NCI-H2029 (cell line): ENCODE results near the gene SH3PXD2A.
"Not testable (repeated sequence)": the region's sequence is repeated elsewhere in the genome, so short reads cannot be mapped to it uniquely, and the experiment has no call there.

Experiments
- DNase-seq: peaks from one replicate; lab custom pipeline; 2025; lab: John Stamatoyannopoulos, UW

SH3PXD2A gene

DNA sequence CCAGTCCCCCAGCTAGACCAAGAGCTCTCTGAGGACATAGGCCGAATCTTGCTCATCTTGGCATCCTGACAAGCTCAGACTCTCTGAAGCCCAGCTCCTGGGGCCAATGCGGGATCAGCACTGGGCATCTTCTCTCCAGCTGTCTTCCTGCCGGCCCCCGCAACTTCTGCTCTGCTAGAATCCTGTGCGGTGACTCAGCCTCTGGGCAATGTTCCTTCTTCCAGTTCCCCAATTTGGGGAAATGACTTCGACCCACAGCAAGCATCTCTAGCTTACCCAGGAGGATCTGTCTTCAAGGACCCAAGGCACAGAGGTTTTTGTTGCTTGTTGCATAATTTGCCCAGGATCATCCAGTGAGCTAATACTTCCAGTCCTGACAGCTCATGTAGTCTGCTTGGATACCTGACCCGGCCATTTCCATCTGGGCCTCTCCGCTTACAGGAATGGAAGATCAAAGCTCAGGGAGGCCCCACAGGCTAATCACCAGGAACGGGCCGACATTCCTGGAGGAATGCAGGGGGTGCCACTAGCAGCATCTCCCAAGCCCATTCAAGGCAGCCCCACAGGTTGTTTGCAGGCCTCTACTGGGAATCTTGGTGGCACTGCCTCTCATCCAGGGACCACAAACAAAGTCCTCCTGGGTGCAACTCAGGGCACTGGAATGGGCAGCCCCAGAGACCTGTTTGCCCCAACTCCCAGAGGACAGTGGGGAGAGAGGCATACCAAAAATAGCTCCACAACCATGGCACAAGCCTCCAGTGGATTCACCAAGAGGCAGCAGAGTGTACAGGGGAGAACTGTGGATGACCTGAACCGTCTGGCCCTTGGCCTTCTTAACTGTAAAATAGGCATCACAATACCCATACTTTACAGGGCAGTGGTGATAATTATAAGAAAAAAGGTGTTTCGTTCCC lies 210.0 kb downstream of the SH3PXD2A start:
- DNase-seq, result no peak

DNA sequence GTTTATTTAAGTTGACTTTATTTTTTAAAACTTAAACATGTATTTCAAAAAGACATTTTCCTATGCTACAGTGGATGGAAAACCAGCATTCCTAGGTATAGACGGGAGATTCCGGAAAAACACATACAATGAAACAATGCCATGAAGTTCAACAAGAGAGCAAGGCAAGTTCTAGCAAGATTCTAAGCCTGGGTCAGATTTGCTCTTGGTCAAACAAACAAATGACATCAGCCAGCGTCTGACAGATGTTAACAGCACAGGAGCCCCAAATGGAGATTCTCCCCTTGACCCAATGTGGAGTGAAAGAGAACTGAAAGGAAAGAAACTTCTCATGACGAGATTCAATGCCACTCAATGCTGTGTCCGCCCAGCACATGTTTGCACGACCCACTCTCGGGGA lies 212.0 kb downstream of the SH3PXD2A start:
- DNase-seq, result no peak

DNA sequence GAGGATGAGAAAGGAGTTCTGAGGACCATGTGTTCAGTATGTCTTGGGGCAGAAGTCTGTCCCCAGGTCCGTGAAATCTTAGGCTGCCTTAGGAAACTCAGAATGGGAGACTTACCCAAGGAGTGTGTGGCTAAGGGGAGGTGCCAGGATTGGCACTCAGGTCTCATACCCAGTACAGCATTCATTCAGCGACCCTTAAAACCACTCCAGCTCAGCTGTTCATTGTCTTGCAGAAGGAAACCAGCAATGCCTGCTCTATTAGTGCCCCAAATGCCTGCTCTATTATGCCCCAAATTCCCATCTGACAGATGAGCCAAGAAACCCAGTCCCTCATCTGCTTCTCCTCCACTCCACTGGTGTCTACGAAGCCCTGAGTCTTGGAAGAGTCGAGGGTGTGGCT lies 214.1 kb downstream of the SH3PXD2A start:
- no peak for DNase-seq

DNA sequence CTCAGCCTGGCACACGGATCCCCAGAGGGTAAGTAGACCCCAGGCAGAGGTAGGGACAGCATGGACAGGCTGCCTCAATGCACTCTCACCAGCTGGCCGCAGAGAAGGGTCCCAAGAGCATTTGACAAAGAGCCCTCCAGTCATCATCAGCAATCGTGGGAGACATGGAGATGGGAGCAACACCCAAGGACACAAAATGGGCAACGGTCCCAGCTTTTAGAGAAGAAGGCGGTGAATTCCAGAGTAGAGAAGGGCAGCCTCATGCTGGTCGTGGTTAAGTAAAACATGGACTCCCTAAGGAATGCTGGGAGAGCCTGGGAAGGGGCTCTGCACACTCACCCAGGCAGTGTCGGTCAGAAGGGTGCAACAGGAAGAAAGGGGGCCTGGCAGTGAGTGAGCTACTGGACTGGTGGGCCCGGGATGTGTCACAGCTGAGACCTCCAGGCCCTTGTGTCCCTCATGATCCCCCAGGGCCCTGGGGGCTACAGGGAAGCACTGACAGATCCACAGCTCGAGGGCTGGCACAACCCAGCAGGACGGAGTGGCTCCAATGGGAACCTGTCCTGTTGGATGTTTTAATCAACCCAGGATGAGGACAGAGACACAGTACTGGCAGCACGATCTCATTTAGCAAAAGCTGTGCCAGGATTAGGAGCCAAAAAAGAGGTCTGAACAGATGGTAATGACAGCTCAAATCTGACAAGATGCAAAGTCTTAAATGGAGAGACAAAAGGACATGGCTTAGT lies 214.8 kb downstream of the SH3PXD2A start:
- DNase-seq, result no peak

DNA sequence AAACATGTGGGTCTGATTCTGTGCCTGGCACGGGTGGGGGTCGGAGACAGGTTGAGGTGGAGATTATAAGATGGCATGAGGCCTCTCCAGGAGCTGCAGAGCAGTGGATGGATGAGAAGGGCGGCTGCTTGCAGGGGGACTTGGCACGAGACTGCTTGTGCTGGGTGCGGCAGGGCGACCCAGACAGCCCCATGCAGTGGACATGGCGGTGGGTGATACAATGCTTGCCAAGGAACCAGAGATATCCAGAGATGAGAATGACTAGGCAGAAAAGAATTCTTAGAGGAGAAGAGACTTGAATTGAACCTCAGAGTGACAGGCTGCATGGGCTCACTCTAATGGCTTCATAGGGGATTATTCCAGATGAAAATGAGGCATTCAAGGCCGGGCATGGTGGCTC lies 216.4 kb downstream of the SH3PXD2A start:
- no peak for DNase-seq

DNA sequence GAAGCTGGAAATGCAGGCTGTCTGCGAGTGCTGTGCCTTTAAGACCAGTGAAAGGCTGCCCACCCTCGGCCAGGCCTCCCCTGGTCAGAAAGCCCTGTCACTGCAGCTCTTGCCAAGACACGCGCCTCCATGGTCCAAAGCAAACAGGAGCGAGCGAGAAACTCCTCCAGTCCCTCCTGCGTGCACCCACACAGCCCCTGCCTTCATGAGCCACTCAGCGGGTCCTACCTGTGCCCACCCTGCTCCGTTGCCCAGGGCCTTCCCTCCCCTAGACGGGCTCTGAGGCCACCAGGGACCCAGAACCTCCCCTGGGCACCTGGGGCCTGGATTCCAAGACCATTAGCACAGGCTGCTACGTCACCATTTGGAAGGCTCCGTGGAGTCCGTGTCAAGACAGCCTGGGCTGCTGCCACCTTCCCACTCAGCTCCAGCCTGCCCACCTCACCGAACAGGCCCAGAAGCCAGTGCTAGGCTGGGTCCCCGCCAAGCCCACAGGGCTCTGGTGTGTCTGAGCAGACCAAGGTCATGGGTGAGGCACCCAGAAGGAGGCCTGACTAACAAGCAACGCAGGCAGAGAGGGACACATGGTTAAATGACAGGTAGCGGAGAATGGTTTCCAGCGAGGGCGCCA lies 217.3 kb downstream of the SH3PXD2A start:
- DNase-seq, result no peak

DNA sequence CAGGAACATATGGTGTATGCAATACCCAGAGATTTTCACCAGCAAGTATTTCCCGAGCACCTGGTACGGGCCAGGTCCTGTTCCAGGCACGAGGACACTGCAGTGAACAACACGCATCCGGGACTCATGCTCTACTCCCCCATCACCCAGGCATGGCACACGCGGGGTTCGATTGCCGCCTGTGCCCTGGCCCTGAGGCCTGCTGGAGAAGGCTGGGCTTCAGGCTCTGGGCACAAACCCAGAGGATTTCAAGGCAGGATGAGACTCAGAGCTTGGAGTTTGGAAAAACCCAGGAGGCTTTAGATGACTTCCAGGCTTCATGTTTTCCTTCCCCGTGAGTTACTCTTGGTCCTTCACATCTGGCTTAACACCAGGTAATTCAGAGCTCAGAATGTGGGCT lies 218.4 kb downstream of the SH3PXD2A start:
- DNase-seq, result no peak

DNA sequence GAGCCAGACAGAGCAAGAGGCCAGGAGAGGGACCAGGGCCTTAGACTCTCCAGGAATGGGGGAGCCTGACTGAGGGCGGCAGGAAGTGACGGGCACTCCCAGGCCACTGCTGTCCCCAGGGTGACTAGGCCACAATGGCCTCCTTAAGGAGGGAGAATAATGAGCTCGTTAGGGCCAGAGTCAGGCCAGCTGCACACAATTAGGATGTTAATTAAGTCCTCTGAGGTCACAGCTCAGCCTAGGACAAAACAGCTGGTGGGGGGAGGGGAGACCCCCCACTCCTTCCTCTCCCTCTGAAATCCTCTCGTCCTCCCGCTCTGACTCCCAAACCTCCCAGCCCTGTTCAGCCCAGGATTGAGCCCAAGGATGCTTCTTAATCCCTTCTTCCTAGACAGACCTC lies 218.9 kb downstream of the SH3PXD2A start:
- no peak for DNase-seq

DNA sequence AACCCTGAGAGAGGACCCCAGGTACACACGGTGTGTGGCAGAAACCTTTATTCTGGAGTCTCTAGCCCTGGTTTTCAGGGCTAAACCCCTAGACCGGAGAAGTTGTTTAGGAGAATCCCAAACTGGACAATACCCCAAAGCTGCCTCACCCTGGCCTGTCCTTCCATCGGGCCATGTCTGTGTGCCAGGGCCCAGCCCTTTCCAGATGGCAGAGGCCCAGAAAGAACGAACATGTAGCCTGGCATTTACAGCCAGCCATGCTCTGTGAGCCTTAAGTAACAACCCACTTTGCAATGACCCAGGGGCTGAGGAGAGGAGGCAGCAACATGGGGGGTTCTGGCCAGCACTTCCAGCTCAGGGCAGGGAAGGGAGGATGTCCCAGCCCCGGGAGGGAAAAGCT lies 219.8 kb downstream of the SH3PXD2A start:
- DNase-seq, result no peak

DNA sequence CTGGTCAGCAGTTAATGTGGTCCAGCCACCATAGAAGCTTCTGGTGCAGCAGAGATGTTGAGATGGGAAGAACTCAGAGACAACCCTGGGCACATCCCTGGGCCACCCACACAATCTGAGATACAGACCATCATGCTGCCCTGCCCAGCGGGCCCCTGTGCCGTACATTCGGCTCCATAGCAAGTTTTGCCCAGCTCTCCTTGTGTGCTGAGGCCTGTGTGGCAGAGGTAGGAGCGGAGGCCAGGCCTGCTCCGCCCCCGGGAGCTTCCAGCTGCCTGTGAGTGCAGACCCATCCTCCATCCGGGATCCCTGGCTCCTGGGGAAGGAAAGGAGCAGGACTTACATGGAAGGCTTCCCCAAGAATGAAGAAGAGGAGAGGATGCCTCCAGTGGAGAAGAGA lies 221.5 kb downstream of the SH3PXD2A start:
- DNase-seq, result no peak

DNA sequence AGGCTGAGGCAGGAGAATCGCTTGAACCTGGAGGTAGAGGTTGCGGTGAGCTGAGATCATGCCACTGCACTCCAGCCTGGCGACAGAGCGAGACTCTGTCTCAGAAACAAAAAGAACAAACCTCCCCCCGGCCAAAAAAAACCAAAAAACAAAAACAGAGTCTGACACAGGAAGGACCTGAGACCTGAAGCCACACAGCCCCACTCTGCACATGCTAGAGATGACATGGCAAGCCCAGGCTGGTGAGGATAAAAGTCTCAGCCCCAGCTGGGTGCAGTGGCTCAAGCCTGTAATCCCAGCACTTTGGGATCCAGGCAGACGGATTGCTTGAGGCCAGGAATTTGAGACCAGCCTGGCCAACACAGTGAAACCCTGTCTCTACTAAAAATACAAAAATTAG lies 222.5 kb downstream of the SH3PXD2A start:
- DNase-seq, result not testable (repeated sequence)

DNA sequence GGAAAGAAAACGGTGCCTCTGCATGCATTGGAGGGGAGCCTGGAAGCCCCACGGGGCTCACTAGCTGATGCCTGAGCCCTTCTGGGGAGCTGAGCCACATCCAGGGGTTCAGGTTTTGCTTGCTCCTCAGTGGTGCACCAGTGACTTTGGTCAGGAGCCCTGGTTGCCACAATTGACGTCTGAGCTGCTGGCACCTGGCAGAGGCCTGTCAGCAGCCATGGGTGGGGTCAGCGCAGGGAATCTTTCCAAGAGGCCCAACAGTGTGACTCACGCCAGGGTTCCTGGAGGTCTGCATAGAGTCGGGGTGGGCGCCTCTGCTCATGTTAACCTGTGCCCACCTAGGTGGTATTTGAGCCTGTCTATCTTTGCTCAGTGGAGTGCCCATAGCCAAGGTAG lies 223.1 kb downstream of the SH3PXD2A start:
- no peak for DNase-seq

DNA sequence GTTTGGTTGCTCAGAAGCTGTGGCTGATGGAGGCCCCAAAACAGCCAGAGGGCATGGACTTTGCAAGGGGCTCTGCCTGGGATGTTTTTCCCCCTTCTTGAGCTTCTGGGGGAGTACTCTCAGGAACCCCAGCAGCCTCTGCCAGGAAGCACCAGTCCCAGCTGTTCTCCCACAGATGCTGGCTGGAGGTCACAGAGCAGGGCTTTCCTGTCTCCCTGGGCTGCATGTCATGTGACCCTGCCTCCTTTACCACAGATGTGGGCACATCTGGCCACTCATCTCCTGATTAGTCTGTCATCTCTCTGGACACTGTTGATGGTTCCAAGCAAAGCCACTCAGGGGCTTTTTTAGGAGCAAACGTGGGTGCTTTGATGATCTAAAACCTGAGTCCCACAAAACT lies 225.2 kb downstream of the SH3PXD2A start:
- no peak for DNase-seq

DNA sequence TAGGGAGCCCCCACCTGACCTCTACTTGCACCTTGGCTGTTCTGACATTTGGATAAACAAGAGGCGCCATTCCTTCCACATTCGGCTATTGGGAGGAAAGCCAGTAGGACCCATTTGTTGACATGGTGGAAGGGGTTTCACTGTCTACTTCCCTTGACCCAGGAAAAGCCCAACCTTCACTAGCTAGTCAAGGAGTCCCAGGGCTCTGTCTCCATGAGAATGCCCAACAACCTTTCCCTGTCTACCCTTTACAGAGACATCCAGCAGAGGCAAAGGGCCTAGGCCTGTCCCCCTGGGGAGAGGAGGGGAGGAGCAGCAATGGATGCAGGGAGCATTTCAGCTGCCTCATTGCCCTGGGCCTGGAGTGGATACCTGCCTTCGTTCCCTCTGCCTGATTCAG lies 225.8 kb downstream of the SH3PXD2A start:
- no peak for DNase-seq

DNA sequence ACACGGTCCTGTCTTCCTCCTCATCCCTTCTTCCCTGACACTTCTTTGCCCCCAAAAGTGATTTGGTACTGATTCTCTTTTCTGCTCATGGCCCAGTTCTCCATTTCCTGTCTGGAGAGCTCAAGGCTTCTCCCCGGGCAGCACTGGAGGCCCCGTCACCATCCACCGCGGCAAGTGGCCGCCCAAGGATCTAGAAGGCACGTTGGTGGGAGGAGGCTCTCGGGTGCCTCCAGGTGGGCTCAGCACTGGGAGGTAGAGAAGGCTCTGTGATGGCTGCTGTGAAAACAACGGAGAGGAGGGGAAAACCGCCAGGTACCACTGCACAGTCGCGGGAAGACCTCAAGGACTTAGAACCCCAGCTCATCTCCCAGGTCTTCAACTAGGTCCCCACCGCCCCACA lies 227.5 kb downstream of the SH3PXD2A start:
- no peak for DNase-seq

DNA sequence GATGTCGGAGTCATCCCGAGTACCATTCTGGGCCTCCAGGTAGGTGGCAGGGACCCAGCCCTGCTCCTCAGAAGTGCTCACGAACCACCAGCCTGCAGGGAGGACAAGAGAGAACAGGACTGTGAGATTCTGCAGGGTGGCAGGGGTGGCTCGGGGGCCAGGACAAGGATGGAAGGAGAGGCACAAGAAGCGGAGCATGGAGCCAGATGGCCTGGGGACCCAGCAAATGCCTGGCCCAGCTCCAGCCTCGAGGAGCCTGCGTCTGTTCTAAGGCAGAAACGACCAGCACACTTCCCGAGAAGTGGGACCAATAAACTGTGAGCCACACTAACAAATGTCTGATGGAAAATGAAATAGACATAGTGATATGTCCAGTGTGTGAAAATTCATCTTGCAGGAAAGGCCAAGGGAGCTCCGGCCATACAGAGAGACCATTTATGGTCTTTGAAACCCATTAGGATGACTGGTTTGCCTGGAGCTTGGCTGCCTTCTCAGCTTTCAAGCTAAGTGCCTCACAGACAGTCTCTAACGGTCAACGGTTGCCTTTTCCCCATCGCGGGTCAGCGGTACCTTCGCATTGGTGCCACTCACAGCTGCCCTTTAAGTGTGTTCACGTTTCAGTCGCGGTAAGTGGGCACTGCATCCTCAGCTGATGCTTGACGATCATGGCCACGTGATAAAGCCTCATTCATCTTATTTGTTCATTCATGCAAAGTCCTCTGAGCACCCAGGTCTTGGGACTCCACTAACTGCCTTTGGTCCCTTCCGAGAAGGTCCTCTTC lies 228.1 kb downstream of the SH3PXD2A start:
- no peak for DNase-seq

DNA sequence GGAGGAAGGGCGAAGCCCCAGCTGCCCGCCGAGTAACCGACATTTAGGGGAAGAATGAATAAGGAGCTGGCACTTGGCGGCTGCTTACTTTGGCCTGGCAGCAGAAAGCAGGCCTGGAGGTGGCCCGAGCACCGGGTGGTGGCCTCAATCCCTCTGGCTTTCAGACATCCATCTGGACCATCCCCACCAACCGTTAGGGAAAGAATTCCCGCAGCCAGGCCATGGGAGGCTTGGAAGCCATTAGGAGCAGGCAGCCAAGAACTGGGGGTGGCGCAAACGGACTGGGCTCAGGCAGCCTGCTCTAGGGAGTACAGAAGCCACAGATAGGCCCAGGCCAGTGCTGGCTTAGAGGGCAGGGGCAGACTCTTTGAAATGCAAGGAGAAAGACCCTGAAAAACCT lies 229.2 kb downstream of the SH3PXD2A start:
- DNase-seq, result no peak

DNA sequence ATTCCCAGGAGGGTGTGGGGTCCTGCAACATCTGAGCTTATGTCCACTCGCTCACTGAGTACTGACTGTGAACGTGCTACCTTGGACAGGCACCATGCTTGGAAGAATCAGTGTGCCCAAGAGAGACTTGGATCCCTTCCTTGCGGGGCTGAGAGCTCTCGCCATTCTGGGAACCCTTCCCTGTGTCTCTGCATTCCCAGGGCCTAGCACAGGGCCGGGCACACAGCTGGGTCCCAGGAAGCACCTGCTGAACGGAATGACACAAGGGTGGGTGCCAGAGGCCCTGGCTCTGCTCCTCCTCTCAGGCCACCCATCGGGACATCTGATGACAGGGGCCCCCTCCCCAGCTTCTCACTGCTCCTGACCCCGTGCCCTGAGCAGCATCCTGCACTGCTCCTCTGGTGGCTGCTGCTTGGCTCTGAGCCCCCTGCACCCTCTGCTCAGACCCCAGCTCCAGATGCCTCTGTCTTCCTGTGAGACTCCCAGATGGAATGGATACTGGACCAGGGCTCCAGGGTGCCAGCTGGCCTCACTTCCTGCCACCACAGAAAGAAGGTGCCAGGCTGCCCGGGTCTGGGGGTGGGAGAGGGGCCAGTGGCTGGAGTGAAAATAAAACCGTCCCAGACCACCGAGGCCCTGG lies 232.3 kb downstream of the SH3PXD2A start:
- no peak for DNase-seq

DNA sequence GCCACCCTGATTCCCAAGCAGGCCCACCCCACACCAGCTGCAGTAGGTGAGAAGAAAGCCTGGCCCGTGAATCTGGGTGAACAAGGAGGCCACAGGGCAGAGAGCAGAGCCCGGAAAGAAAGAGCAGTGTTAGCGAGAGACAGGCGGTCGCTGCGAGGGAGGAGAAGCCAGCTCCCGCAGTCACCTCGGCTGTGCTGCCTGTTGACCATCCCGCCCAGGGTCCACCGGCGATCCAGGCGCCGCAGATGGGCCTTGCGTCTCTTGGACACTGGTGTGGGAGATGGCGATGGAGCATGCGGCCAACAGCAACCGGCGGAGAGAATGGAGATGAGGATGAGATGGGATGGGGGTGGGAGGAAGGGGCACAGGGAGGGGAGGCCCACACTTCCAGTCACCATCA lies 233.1 kb downstream of the SH3PXD2A start:
- no peak for DNase-seq

DNA sequence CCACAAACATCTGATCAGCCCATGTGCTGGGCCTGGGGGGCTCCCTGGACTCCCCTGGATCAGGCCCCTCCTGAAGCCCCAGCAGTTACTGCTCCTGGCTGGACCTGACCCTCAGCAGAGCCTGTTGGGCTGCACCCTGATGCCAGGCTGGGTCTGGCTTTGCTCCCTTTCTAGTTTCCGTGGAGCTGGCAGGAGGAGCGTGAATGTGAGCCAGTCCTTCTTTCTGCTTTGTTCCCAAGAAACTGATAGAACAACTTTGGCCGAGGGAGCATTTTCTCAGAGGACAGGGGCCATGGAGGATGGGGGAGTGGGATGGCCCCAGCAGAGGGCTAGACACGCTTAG lies 233.6 kb downstream of the SH3PXD2A start:
- no peak for DNase-seq

DNA sequence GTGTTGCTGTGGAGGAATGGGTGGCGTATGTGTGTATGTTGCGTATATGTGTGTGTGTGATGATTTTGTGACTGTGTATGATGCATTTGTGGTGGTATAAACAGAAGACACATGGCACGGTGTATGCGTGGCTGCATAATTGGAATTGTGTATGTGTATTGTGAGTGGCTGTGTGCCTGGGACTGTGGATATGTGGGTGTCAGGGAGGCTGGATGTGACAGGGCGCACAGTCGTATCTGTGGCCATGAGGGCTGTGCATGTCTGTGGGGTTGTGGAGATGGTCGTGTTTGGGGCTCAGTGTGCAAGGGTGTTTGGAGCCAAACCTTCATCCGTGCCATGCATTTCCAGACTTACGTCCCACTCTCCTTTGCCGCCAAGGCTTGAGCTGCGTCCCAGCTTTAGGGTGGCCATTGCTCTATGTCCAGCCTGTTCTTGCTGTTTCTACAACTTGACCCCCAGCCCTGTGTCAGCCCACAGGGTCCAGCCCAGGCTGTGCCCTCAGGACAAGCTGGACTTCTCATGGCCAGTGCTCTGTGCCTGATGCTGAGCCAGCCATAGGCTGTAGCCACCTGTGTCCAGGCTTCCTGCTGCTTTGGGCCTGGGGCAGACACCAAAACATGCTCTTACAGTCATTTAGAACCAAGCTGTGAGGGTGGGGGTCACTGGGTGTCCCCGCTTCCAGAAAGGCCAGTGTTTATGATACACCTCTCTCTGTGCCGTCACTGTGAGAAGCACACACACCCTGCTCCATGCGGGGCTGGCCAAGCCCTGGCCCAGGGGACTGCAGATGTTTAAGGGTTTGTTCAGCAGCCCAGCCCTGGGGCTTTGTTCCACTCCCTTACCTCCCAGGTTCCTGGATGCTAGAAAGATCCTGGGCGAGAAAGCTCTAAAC lies 234.2 kb downstream of the SH3PXD2A start:
- no peak for DNase-seq
